Measurements from ENCODE around the gene CSK.

The CSK gene

GRCh38 chr15:74767167-74768098 lies 14.4 kb upstream of the CSK start:
- TF ChIP-seq POLR2AphosphoS5 (IDR thresholded peaks at IDR 0.05; ENCODE audit: low read depth, low read length) (no peak), SIN3A (IDR thresholded peaks at IDR 0.05; ENCODE audit: borderline replicate concordance, insufficient read depth, low read length) (no peak), TAF1 (IDR thresholded peaks at IDR 0.05; ENCODE audit: borderline replicate concordance, insufficient read depth, low read length) (no peak), FOXP2 (optimal IDR thresholded peaks at IDR 0.05; ENCODE audit: borderline replicate concordance, extremely low read depth, extremely low read length, insufficient read depth) (no peak)
- TF ChIP-seq, protein P1, sequence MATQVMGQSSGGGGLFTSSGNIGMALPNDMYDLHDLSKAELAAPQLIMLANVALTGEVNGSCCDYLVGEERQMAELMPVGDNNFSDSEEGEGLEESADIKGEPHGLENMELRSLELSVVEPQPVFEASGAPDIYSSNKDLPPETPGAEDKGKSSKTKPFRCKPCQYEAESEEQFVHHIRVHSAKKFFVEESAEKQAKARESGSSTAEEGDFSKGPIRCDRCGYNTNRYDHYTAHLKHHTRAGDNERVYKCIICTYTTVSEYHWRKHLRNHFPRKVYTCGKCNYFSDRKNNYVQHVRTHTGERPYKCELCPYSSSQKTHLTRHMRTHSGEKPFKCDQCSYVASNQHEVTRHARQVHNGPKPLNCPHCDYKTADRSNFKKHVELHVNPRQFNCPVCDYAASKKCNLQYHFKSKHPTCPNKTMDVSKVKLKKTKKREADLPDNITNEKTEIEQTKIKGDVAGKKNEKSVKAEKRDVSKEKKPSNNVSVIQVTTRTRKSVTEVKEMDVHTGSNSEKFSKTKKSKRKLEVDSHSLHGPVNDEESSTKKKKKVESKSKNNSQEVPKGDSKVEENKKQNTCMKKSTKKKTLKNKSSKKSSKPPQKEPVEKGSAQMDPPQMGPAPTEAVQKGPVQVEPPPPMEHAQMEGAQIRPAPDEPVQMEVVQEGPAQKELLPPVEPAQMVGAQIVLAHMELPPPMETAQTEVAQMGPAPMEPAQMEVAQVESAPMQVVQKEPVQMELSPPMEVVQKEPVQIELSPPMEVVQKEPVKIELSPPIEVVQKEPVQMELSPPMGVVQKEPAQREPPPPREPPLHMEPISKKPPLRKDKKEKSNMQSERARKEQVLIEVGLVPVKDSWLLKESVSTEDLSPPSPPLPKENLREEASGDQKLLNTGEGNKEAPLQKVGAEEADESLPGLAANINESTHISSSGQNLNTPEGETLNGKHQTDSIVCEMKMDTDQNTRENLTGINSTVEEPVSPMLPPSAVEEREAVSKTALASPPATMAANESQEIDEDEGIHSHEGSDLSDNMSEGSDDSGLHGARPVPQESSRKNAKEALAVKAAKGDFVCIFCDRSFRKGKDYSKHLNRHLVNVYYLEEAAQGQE (IDR thresholded peaks at IDR 0.05; ENCODE audit: insufficient read depth in 1 of 2, low read depth in 2 of 2, low read length in 2 of 2) = no peak

- TF ChIP-seq POLR2AphosphoS5 (IDR thresholded peaks at IDR 0.05; ENCODE audit: low read depth, low read length) (no peak), TAF1 (IDR thresholded peaks at IDR 0.05; ENCODE audit: borderline replicate concordance, insufficient read depth, low read length) (no peak), SIN3A (IDR thresholded peaks at IDR 0.05; ENCODE audit: borderline replicate concordance, insufficient read depth, low read length) (no peak), FOXP2 (optimal IDR thresholded peaks at IDR 0.05; ENCODE audit: borderline replicate concordance, extremely low read depth, extremely low read length, insufficient read depth) (no peak)
- TF ChIP-seq, protein P1 (IDR thresholded peaks at IDR 0.05; ENCODE audit: insufficient read depth in 1 of 2, low read depth in 2 of 2, low read length in 2 of 2) = no peak
Measured at GRCh38 chr15:74768099-74768770, 13.6 kb upstream of the CSK start.

- TF ChIP-seq, protein P1 (IDR thresholded peaks at IDR 0.05; ENCODE audit: insufficient read depth in 1 of 2, low read depth in 2 of 2, low read length in 2 of 2) = no peak
- no peak for TF ChIP-seq TAF1 (IDR thresholded peaks at IDR 0.05; ENCODE audit: borderline replicate concordance, insufficient read depth, low read length)
- TF ChIP-seq POLR2AphosphoS5 (IDR thresholded peaks at IDR 0.05; ENCODE audit: low read depth, low read length) = no peak
- no peak for TF ChIP-seq FOXP2 (optimal IDR thresholded peaks at IDR 0.05; ENCODE audit: borderline replicate concordance, extremely low read depth, extremely low read length, insufficient read depth)
- no peak for TF ChIP-seq SIN3A (IDR thresholded peaks at IDR 0.05; ENCODE audit: borderline replicate concordance, insufficient read depth, low read length)
Measured at GRCh38 chr15:74768771-74769342, 13.0 kb upstream of the CSK start.

DNA sequence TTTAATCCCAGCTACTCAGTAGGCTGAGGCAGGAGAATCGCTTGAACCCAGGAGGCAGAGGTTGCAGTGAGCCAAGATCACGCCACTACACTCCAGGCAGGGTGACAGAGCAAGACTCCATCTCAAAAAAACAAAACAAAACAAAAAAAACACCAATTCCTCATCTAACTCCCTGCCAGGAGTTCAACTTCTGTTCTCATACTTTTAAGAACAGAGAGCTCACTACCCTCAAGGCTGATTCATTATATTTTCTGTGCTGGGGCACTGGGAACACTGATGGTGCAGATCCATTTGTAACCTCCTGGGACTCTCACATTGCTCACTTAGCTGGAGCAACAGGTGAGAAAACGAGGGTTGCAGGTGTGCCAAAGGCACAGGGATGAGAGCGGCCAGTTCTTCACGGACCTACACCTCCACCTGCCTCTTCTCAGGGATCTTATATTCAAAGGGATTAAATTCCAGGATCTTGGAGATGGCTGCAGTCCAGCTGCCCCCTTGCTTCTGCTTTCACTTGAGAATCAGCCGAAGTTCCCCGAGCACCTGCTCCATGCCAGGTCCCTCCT lies 12.3 kb upstream of the CSK start:
- TF ChIP-seq, protein P1 (IDR thresholded peaks at IDR 0.05; ENCODE audit: insufficient read depth in 1 of 2, low read depth in 2 of 2, low read length in 2 of 2) = no peak
- TF ChIP-seq FOXP2 (optimal IDR thresholded peaks at IDR 0.05; ENCODE audit: borderline replicate concordance, extremely low read depth, extremely low read length, insufficient read depth) (no peak), SIN3A (IDR thresholded peaks at IDR 0.05; ENCODE audit: borderline replicate concordance, insufficient read depth, low read length) (no peak), TAF1 (IDR thresholded peaks at IDR 0.05; ENCODE audit: borderline replicate concordance, insufficient read depth, low read length) (no peak), POLR2AphosphoS5 (IDR thresholded peaks at IDR 0.05; ENCODE audit: low read depth, low read length) (no peak)

All from PFSK-1 (cell line).